ENCODE results near the gene GNAI3.

Gene GNAI3

DNA sequence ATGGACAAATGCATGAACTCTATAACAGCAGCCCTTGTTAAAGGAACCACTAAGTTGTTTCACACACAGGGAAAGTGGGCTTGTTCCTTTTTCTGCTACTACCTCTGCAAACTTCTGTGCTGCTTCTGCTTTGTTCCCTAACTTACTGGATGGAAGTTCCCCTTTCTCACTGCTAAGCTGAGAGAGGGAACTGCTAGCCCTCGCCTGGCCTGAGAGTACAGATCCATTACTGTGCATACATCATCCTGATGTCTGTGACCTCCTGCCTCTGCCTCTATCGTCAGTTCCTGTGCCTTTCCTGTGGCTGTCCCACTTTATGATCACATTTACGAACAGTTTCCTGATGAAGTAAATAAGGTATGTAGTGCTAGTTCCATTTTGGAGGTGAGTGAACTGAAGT lies 67.5 kb downstream of the GNAI3 start:
- Histone ChIP-seq H3K4me2 (ENCODE audit: low read length) (peak overlapping the region; percentile 54), H3K9me2 (replicated peaks; ENCODE audit: control insufficient read depth, low read length) (no peaks in the 10 kb centered on the region)

DNA sequence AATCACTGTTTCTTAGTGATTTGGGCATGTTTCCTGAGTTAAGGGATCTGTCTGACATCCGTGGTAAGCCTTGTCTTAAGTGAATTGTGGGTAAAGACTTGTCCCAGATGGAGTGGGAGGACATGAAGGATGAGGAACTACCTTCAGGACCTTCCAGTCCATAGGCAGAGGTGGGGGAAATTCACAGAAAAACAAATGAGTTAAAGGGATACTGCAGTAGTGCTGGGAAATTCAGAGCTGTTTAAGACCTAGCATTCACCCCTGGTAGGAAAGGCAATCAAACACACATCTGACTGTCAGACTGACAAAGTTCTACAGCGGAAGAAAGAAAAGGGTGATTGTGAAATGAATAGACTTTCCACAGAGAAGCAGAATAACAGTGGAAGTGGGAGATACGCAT lies 68.0 kb downstream of the GNAI3 start:
- Histone ChIP-seq H3K4me3 (ENCODE audit: low read length) (peak overlapping the region; percentile 30; the same call in 1 of the 2 replicates), H3K36me3 (ENCODE audit: control insufficient read depth, low read length) (no peaks in the 10 kb centered on the region), H3K4me1 (ENCODE audit: control insufficient read depth, low read length) (peaks cover 45% of the 10 kb centered on the region)

More for the DNA sequence above, 67.5 kb downstream of the GNAI3 start:
- peaks cover 41% of the 10 kb centered on the region for H3K4me1 ChIP-seq (ENCODE audit: control insufficient read depth, low read length)
- H3K79me2 ChIP-seq (ENCODE audit: control insufficient read depth, low read length): peaks cover 16% of the 10 kb centered on the region
- no peaks in the 10 kb centered on the region for H3K9me3 ChIP-seq (ENCODE audit: control insufficient read depth, insufficient read depth, low read length)
- H3K27me3 ChIP-seq (ENCODE audit: control insufficient read depth, low read length): no peaks in the 10 kb centered on the region
- no peaks in the 10 kb centered on the region for H3K36me3 ChIP-seq (ENCODE audit: control insufficient read depth, low read length)
- H3F3A ChIP-seq (ENCODE audit: control insufficient read depth, insufficient read depth): peaks cover 12% of the 10 kb centered on the region
- H3K4me3 ChIP-seq (ENCODE audit: low read length): peak overlapping the region; percentile 30; the same call in 1 of the 2 replicates
- no peaks in the 10 kb centered on the region for H4K20me1 ChIP-seq (ENCODE audit: control insufficient read depth, insufficient read depth, low read depth, low read length)
- 0 out of 2 replicates have a peak overlapping the region, but pooled peaks have one; percentile 32 for H3K27ac ChIP-seq (ENCODE audit: low read depth, low read length)
- TF ChIP-seq EZH2phosphoT487 (IDR thresholded peaks at IDR 0.05; ENCODE audit: borderline replicate concordance, low read length): no peak
- TF ChIP-seq, protein P1, sequence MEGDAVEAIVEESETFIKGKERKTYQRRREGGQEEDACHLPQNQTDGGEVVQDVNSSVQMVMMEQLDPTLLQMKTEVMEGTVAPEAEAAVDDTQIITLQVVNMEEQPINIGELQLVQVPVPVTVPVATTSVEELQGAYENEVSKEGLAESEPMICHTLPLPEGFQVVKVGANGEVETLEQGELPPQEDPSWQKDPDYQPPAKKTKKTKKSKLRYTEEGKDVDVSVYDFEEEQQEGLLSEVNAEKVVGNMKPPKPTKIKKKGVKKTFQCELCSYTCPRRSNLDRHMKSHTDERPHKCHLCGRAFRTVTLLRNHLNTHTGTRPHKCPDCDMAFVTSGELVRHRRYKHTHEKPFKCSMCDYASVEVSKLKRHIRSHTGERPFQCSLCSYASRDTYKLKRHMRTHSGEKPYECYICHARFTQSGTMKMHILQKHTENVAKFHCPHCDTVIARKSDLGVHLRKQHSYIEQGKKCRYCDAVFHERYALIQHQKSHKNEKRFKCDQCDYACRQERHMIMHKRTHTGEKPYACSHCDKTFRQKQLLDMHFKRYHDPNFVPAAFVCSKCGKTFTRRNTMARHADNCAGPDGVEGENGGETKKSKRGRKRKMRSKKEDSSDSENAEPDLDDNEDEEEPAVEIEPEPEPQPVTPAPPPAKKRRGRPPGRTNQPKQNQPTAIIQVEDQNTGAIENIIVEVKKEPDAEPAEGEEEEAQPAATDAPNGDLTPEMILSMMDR (IDR thresholded peaks at IDR 0.05; ENCODE audit: low read depth, low read length, poor library complexity, severe bottlenecking): no peak

DNA sequence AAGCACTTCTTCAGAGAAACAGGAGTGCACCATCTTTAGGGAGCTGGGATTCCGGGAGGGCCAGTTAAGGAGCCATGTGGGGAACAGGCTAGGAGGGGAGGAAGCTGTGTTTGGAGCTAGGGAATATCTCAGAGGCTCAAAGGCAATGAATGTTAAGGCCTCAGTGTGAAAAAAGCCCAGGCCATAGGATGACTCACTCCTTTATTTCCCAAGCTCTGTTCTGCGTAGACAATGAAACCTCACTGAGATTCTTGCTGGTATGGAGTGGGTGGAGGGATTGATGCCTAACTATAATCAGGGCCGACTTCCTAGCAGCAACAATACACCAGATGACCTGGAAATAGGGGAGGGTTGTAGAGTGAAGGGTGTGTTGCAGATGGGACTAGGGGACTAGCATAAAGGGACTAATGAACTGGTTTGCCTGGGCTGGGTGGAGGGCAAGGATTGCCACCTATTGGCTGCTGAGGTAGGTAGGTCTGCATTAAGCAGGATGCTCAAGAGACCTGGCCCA lies 68.9 kb downstream of the GNAI3 start:
- Histone ChIP-seq H3K79me2 (ENCODE audit: control insufficient read depth, low read length) (peaks cover 31% of the 10 kb centered on the region), H3K27me3 (ENCODE audit: control insufficient read depth, low read length) (no peaks in the 10 kb centered on the region), H3K9me2 (replicated peaks; ENCODE audit: control insufficient read depth, low read length) (no peaks in the 10 kb centered on the region), H3K9me3 (ENCODE audit: control insufficient read depth, insufficient read depth, low read length) (no peaks in the 10 kb centered on the region), H4K20me1 (ENCODE audit: control insufficient read depth, insufficient read depth, low read depth, low read length) (no peaks in the 10 kb centered on the region), H3K4me2 (ENCODE audit: low read length) (no peak overlapping the region), H3K4me3 (ENCODE audit: low read length) (no peak overlapping the region), H3F3A (ENCODE audit: control insufficient read depth, insufficient read depth) (peaks cover 12% of the 10 kb centered on the region), H3K36me3 (ENCODE audit: control insufficient read depth, low read length) (no peaks in the 10 kb centered on the region), H3K4me1 (ENCODE audit: control insufficient read depth, low read length) (peaks cover 54% of the 10 kb centered on the region), H3K27ac (ENCODE audit: low read depth, low read length) (no peak overlapping the region)
- TF ChIP-seq EZH2phosphoT487 (IDR thresholded peaks at IDR 0.05; ENCODE audit: borderline replicate concordance, low read length): no peak
- TF ChIP-seq, protein P1 (IDR thresholded peaks at IDR 0.05; ENCODE audit: low read depth, low read length, poor library complexity, severe bottlenecking): no peak

More for the DNA sequence above, 68.0 kb downstream of the GNAI3 start:
- no peaks in the 10 kb centered on the region for H3K27me3 ChIP-seq (ENCODE audit: control insufficient read depth, low read length)
- H3K9me3 ChIP-seq (ENCODE audit: control insufficient read depth, insufficient read depth, low read length): no peaks in the 10 kb centered on the region
- H3F3A ChIP-seq (ENCODE audit: control insufficient read depth, insufficient read depth): peaks cover 12% of the 10 kb centered on the region
- H4K20me1 ChIP-seq (ENCODE audit: control insufficient read depth, insufficient read depth, low read depth, low read length): no peaks in the 10 kb centered on the region
- 0 out of 2 replicates have a peak overlapping the region, but pooled peaks have one; percentile 32 for H3K27ac ChIP-seq (ENCODE audit: low read depth, low read length)
- H3K4me2 ChIP-seq (ENCODE audit: low read length): peak overlapping the region; percentile 54
- no peaks in the 10 kb centered on the region for H3K9me2 ChIP-seq (replicated peaks; ENCODE audit: control insufficient read depth, low read length)
- peaks cover 21% of the 10 kb centered on the region for H3K79me2 ChIP-seq (ENCODE audit: control insufficient read depth, low read length)
- TF ChIP-seq, protein P1 (IDR thresholded peaks at IDR 0.05; ENCODE audit: low read depth, low read length, poor library complexity, severe bottlenecking): no peak
- no peak for TF ChIP-seq EZH2phosphoT487 (IDR thresholded peaks at IDR 0.05; ENCODE audit: borderline replicate concordance, low read length)
